ENCODE data around the gene SCNN1A. TPM values are rescaled to one million over a fixed set of nuclear protein-coding genes. Genes with fewer than 3 reads are reported as not detected.

Gene SCNN1A
- total RNA-seq, 1 experiment from 2014 or later = 1.7 TPM

DNA sequence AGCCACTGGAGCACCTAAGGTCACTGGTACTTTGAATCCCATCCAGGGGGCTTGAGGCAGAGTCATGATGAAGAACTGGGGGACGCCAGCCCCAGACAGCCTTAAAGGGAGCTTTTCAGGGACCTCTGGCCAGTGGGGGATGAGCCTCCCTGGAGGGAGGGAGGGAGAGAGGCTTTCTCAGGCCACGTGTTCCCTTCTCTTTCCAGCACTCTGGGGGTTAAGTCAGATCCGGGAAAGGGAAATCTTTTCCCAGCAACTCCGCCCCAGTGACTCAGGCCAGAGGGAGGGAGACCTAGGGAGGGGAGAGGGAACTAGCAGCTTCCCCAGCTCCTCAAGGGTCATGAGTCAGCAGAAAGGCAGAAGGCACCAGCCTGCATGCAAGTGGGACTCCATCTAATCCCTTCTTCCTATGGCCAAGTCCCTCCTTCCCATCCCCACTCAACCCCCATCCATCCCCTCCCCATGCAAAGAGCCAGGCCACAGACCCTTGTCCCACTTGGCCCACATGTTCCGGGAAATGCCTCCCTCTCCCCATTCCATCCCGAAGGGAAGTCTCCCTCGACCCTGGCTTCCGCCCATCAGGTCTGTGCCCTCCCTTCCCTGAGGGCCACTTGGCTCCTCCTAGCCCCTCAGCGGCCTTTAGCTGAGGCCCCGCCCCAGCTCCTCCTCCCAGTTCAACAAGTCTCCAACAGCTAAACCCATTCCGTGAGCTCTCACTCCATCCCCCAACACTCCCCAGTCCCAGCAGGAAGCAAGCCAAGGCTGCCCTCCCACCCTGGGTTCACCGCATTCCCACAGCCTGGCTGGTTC is 39.1 kb downstream of the SCNN1A start:
- peak; percentile 98 for DNase-seq (ENCODE audit: extremely low read depth, low read depth)

DNA sequence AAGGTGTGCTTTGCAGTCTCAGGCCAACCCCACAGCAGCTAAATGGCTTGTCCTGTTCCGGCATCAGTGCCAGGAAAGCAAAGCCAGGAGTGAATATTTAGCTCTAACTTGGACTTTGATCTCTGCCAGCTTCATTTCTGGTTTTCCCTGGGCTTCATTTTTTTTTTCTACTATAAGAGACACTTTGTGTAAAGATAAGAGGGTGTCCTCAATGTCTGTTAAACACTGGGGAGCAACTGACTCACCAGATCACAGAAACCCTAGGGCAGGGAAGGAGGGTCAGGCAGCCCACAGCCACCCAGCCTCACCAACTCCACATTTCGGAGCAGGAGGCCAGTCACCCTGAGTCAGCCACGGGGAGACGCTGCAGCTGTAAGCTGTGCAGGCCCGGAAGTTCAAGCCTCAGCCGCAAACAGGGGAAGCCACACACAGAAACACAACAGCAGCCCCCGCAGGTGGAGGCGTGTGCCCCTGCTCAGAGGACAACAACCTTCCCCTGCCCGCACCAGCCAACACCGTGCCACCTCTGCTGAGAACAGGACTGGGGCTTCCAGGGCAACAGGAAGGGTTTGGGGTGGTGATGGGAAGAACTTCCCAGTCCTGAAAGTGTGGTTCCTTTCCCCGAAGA is 39.8 kb downstream of the SCNN1A start:
- DNase-seq (ENCODE audit: extremely low read depth, low read depth) = peak; percentile 71

GRCh38 chr12:6334940-6335450 is 40.4 kb downstream of the SCNN1A start:
- DNase-seq (ENCODE audit: extremely low read depth, low read depth) = no peak

DNA sequence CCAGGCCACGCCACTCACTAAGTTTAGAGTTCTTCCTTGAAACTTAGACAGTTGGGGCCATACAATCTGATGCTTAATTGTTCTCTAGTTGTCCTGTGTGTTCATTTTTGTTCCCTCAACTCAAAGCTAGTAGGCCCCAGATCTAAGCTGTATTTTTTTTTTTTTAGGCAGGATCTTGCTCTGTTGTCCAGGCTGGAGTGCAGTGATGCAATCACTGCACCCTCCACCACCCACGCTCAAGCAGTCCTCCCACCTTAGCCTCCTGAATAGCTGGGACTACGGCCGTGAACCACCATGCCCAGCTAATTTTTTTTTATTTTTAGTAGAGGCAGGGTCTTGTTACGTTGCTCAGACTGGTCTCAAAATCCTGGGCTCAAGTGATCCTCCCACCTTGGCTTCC is 41.0 kb downstream of the SCNN1A start:
- no peak for DNase-seq (ENCODE audit: extremely low read depth, low read depth)

DNA sequence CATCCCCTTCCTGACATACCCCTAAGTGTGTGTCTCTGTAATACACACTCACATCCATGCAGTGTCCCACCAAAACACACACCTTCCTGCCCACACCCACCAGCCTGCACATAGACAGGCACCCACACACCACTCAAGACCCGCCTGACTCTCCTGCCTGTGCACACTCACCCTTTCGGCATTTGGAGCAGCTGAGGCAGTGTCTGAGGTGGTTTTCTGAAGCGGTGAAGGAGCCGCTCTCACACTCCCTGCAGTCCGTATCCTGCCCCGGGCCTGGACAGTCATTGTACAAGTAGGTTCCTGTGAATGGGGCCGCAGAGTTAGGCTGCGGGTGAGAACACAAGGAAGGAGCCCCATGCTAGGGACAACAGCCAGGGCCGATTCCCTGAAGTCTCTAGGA is 41.8 kb downstream of the SCNN1A start:
- DNase-seq (ENCODE audit: extremely low read depth, low read depth) = no peak

GRCh38 chr12:6333029-6333428 is 42.3 kb downstream of the SCNN1A start:
- DNase-seq (ENCODE audit: extremely low read depth, low read depth) = no peak

GRCh38 chr12:6332459-6332858 is 42.9 kb downstream of the SCNN1A start:
- DNase-seq (ENCODE audit: extremely low read depth, low read depth) = peak; percentile 90

- DNase-seq (ENCODE audit: extremely low read depth, low read depth) = no peak
Measured at GRCh38 chr12:6330999-6331714, 44.2 kb downstream of the SCNN1A start.

DNA sequence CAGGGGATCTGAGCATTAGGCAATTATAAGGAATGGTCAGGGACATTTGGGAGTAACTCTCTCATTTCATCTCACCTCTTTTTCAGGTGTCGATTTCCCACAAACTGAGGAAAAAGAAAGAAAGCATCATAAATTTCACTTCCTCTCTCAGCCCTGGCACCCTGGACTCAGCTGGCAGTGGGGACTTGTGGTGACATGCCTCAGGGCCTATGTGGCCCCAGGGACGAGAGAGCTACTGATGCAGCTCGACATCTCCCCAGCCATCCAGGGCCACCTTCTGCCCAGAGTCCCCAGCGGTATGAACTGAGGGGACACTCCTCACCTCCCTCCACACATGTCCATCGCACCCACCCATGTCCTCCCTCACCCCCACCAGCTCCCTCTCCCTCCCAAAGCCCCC is 45.2 kb downstream of the SCNN1A start:
- DNase-seq (ENCODE audit: extremely low read depth, low read depth) = no peak

DNA sequence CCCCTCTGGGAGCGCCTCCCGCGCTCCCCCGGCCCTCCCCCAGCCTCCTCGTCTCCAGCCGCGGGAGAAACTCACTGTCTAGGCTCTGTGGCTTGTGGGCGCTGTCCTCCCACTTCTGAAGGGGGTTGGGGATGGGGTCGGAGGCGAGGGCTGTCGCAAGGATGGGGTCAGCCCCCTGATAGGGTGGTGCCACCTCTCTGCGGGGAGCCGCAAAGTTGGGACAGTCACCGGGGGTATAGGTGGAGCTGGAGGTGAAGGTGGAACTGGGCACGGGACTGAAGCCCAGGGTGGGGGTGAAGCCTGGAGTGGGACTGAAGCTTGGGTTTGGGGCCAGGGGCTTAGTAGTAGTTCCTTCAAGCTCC is 45.7 kb downstream of the SCNN1A start:
- DNase-seq (ENCODE audit: extremely low read depth, low read depth) = no peak

GRCh38 chr12:6328945-6329702 is 46.2 kb downstream of the SCNN1A start:
- no peak for DNase-seq (ENCODE audit: extremely low read depth, low read depth)

- no peak for DNase-seq (ENCODE audit: extremely low read depth, low read depth)
Measured at GRCh38 chr12:6328045-6328779, 47.2 kb downstream of the SCNN1A start.

DNA sequence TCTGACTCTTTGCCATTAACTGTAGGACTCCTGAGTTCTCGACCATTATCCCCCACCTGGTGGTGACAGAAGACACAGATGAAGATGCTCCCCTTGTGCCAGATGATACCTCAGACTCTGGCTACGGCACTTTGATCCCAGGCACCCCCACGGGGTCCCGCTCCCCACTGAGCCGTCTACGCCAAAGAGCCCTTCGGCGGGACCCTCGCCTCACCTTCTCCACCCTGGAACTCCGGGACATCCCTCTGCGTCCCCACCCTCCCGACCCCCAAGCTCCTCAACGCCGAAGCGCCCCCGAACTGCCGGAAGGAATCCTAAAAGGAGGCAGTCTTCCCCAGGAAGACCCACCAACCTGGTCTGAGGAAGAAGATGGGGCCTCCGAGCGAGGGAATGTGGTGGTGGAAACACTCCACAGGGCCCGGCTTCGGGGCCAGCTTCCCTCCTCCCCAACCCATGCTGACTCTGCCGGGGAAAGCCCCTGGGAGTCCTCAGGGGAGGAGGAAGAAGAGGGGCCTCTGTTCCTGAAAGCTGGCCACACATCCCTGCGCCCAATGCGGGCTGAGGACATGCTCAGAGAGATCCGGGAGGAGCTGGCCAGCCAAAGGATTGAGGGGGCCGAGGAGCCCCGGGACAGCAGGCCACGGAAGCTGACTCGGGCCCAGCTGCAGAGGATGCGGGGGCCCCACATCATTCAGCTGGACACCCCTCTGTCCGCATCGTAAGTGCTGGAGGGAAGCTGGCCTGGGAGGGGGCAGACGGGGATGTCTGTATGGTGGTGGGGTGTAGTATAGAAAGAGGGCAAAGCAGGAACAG is 47.9 kb downstream of the SCNN1A start:
- DNase-seq (ENCODE audit: extremely low read depth, low read depth) = no peak

- DNase-seq (ENCODE audit: extremely low read depth, low read depth) = peak; percentile 71
Measured at GRCh38 chr12:6326316-6327228, 48.8 kb downstream of the SCNN1A start.

DNA sequence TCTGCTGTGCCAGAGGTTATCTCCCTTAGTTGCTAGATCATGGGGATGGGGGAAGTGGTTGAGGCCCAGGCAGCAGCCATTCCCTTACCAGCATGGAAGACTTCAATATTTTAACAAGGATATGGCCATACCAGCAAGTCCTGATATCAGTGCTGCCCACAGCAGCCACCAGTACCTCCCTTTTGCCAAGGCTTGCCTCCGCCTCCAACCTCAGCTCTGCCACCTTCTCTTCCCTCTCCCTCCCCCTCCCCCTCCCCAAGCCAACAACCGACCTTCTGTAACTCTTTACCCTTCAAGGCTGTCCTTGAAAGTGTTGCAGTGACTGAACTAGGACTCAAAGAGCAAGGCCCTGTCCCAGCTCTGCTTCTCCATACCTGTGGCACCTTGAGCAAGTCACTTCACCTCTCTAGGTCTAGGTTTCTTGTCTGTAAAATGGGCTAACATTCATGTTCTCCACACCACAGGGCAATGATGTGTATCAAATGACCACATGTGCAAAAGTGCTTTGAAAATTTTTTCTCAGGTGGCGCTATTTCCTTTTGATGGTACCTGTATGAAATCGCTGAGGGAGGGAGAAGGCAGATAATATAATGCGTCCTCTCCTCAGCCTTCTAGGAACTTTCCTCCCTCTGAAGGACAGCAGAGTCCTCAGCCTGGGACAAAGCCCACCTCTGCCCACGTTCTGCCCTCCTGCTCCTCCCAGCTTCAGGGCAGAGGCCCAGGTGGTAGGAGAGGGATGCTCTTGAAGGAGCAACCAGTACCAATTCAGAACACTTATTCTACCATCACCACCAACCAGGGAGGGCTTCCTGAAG is 50.2 kb downstream of the SCNN1A start:
- no peak for DNase-seq (ENCODE audit: extremely low read depth, low read depth)

GRCh38 chr12:6323995-6324711 is 51.2 kb downstream of the SCNN1A start:
- no peak for DNase-seq (ENCODE audit: extremely low read depth, low read depth)
